GM23338 (cell line): Measurements from ENCODE around the gene ASMT. TPM values are rescaled to one million over a fixed set of nuclear protein-coding genes. Genes with fewer than 3 reads are reported as not detected.
"Not testable (repeated sequence)": the region's sequence is repeated elsewhere in the genome, so short reads cannot be mapped to it uniquely, and the experiment has no call there.

ENCODE experiments used
- ATAC-seq: fragments of 200-7000 bp; cut with Tn5 transposase; 3 replicates; pipeline ENCODE4 v1.9.1; 2020
- DNase-seq: peaks from one replicate; pipeline ENCODE4 v3.0.0-alpha.2; 2015; ENCODE audit warnings: low spot score
- H2AFZ ChIP-seq: fragments of 200-600 bp; sonication (generic); 2 replicates; pipeline ENCODE4 v1.8.0; 2016; ENCODE audit warnings: antibody characterized with exemption, mild to moderate bottlenecking, moderate library complexity
- H3F3A ChIP-seq: fragments of 200-600 bp; sonication (generic); replicated peaks from 2 replicates; pipeline ENCODE4 v1.8.0; 2017; ENCODE audit warnings: antibody characterized with exemption, mixed run types, low read depth
- H3K27ac ChIP-seq: fragments of 200-600 bp; sonication (generic); 2 replicates; pipeline ENCODE4 v1.6.1; 2016; ENCODE audit warnings: low read depth
- H3K27me3 ChIP-seq: fragments of 200-600 bp; sonication (generic); 2 replicates; pipeline ENCODE4 v1.8.0; 2016; ENCODE audit warnings: mild to moderate bottlenecking, mixed run types, moderate library complexity; ENCODE audit not compliant: insufficient read depth
- H3K36me3 ChIP-seq: fragments of 200-600 bp; sonication (generic); 2 replicates; pipeline ENCODE4 v1.8.0; 2016; ENCODE audit warnings: mild to moderate bottlenecking; ENCODE audit not compliant: insufficient read depth
- H3K4me1 ChIP-seq: fragments of 200-600 bp; sonication (generic); 2 replicates; pipeline ENCODE4 v1.8.0; 2016; ENCODE audit warnings: mild to moderate bottlenecking, moderate library complexity; ENCODE audit not compliant: insufficient read depth
- H3K4me2 ChIP-seq: fragments of 200-600 bp; sonication (generic); 2 replicates; pipeline ENCODE4 v1.7.1; 2017; ENCODE audit warnings: mixed run types
- H3K4me3 ChIP-seq: fragments of 200-600 bp; sonication (generic); 2 replicates; pipeline ENCODE4 v1.6.1; 2016; ENCODE audit warnings: mixed run types
- H3K79me2 ChIP-seq: fragments of 200-600 bp; sonication (generic); replicated peaks from 2 replicates; pipeline ENCODE4 v1.8.0; 2017; ENCODE audit warnings: mild to moderate bottlenecking; ENCODE audit not compliant: insufficient read depth
- H3K9me2 ChIP-seq: fragments of 200-600 bp; sonication (generic); 2 replicates; pipeline ENCODE4 v1.8.0; 2017; ENCODE audit not compliant: insufficient read depth
- H4K20me1 ChIP-seq: fragments of 200-600 bp; sonication (generic); replicated peaks from 2 replicates; pipeline ENCODE4 v1.8.0; 2017; ENCODE audit warnings: mild to moderate bottlenecking; ENCODE audit not compliant: insufficient read depth
- H3K27ac Mint-ChIP-seq: 2 replicates; pipeline ENCODE4 v1.8.0; 2020; ENCODE audit warnings: inconsistent platforms, mild to moderate bottlenecking, moderate library complexity, mixed read lengths
- H3K27me3 Mint-ChIP-seq: 3 replicates; pipeline ENCODE4 v1.8.0; 2022; ENCODE audit warnings: low read depth, mild to moderate bottlenecking, moderate library complexity, mixed read lengths, inconsistent platforms; ENCODE audit not compliant: insufficient read depth, poor library complexity
- H3K36me3 Mint-ChIP-seq: 3 replicates; pipeline ENCODE4 v1.8.0; 2021; ENCODE audit warnings: low read depth, mild to moderate bottlenecking, inconsistent platforms, moderate library complexity, mixed read lengths
- H3K4me1 Mint-ChIP-seq: 3 replicates; pipeline ENCODE4 v1.8.0; 2020; ENCODE audit warnings: mild to moderate bottlenecking, inconsistent platforms, mixed read lengths
- H3K4me3 Mint-ChIP-seq: 3 replicates; pipeline ENCODE4 v1.8.0; 2021; ENCODE audit warnings: moderate library complexity, mild to moderate bottlenecking, inconsistent platforms, mixed read lengths
- H3K9me3 Mint-ChIP-seq: 3 replicates; pipeline ENCODE4 v1.8.0; 2020; ENCODE audit warnings: moderate library complexity, mild to moderate bottlenecking, inconsistent platforms, mixed read lengths
- JUNB ChIP-seq: IDR thresholded peaks from one replicate; pipeline ENCODE4 v1.6.1; 2016; ENCODE audit warnings: antibody characterized with exemption; ENCODE audit not compliant: unreplicated experiment
- NANOG ChIP-seq: IDR thresholded peaks from 2 replicates; pipeline ENCODE4 v1.6.1; 2016; ENCODE audit warnings: antibody characterized with exemption, borderline replicate concordance
- ZNF114 ChIP-seq: fragments of 250-450 bp; sonication (Bioruptor Pico); IDR thresholded peaks from 2 replicates; pipeline ENCODE4 v1.5.0; 2020; ENCODE audit warnings: mild to moderate bottlenecking, moderate library complexity
- ZNF331 ChIP-seq: fragments of 250-450 bp; sonication (Bioruptor Pico); IDR thresholded peaks from 2 replicates; pipeline ENCODE4 v1.5.0; 2020; ENCODE audit warnings: low read depth, mild to moderate bottlenecking, moderate library complexity
- long read RNA-seq: library from polyadenylated mRNA; unstranded; transcript quantifications from one replicate; pipeline ENCODE4 v2.0.0, GENCODE V29; 2020; ENCODE audit not compliant: unreplicated experiment
- polyA plus RNA-seq: library from polyadenylated mRNA; unstranded; fragments of >200 nt; fragmentation: Nextera tagmentation; extraction: Ambion mirVana; gene quantifications from 2 replicates; pipeline ENCODE4 v1.2.1, GENCODE V29; 2016
- total RNA-seq: library from RNA; depleted of rRNA; stranded (reverse); fragments of >200 nt; shearing (Covaris generic); gene quantifications from 2 replicates; pipeline ENCODE4 v1.2.3, GENCODE V29; 2014; rRNA removed
- TF ChIP-seq, protein P1 (sequence below): IDR thresholded peaks from one replicate; pipeline ENCODE4 v1.6.1; 2018; ENCODE audit warnings: antibody characterized with exemption; ENCODE audit not compliant: unreplicated experiment
- TF ChIP-seq, protein P2 (sequence below), 2 experiments: fragments of 200-600 bp in 1 of 2; sonication (generic) in 1 of 2; conservative IDR thresholded peaks; 2 replicates each; pipeline versions ENCODE4 v1.5.1 to v1.6.1; 2016 to 2017; ENCODE audit warnings: antibody characterized with exemption in 2 of 2, low read depth in 2 of 2, mild to moderate bottlenecking in 2 of 2, moderate library complexity in 1 of 2

The ASMT gene, protein sequence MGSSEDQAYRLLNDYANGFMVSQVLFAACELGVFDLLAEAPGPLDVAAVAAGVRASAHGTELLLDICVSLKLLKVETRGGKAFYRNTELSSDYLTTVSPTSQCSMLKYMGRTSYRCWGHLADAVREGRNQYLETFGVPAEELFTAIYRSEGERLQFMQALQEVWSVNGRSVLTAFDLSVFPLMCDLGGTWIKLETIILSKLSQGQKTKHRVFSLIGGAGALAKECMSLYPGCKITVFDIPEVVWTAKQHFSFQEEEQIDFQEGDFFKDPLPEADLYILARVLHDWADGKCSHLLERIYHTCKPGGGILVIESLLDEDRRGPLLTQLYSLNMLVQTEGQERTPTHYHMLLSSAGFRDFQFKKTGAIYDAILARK
- 2.4 TPM in 1 of 2 replicates, not detected in the other for total RNA-seq
- 0.53 and 1.0 TPM in 2 replicates for polyA plus RNA-seq
- long read RNA-seq = 0 reads

DNA sequence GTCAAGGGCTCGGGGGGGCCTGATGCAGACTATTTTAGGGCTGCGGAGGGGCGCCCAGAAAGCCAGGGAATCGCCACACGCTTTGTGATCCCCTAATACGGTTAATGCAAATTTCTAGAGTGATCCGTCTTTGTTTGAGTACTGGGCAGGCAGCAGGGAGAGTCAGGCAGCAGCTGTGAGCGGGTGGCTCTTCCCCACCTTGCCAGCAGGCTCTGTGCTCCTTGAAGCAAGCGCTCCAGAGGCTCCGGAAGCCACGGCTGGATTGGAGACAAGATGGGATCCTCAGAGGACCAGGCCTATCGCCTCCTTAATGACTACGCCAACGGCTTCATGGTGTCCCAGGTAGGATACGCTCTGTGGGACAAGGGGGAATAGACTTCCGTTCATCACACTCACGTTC, at the start of gene ASMT:
ASMT (plus strand) TSS at position 133 of the 400 bp plus-strand sequence; CDS start at position 274, 141 bp downstream.
- Mint-ChIP-seq H3K27me3 (peaks cover 7% of the 10 kb centered on the region), H3K36me3 (peaks cover 3% of the 10 kb centered on the region; the same call in 2 of the 3 replicates), H3K9me3 (peaks cover 41% of the 10 kb centered on the region), H3K4me1 (0 out of 3 replicates have a peak, but pooled peaks cover 5% of the 10 kb centered on the region), H3K4me3 (no peak within 1 kb of the TSS), H3K27ac (no peak within 1 kb of the TSS)
- Histone ChIP-seq H2AFZ (peak within 1 kb of the TSS; percentile 94; the same call in 1 of the 2 replicates), H3K4me2 (no peak within 1 kb of the TSS), H3K4me1 (no peaks in the 10 kb centered on the region; the same call in 1 of the 2 replicates), H3K79me2 (no peaks in the 10 kb centered on the region), H3F3A (no peaks in the 10 kb centered on the region), H3K36me3 (no peaks in the 10 kb centered on the region), H3K4me3 (no peak within 1 kb of the TSS), H3K9me2 (no peaks in the 10 kb centered on the region), H4K20me1 (no peaks in the 10 kb centered on the region), H3K27me3 (no peaks in the 10 kb centered on the region), H3K27ac (no peak within 1 kb of the TSS)
- DNase-seq = peak; percentile 52
- peak; percentile 86 for ATAC-seq
- TF ChIP-seq ZNF331 (no peak), ZNF114 (CRISPR knock-in tag) (no peak), JUNB (no peak), NANOG (no peak)
- TF ChIP-seq, protein P1, sequence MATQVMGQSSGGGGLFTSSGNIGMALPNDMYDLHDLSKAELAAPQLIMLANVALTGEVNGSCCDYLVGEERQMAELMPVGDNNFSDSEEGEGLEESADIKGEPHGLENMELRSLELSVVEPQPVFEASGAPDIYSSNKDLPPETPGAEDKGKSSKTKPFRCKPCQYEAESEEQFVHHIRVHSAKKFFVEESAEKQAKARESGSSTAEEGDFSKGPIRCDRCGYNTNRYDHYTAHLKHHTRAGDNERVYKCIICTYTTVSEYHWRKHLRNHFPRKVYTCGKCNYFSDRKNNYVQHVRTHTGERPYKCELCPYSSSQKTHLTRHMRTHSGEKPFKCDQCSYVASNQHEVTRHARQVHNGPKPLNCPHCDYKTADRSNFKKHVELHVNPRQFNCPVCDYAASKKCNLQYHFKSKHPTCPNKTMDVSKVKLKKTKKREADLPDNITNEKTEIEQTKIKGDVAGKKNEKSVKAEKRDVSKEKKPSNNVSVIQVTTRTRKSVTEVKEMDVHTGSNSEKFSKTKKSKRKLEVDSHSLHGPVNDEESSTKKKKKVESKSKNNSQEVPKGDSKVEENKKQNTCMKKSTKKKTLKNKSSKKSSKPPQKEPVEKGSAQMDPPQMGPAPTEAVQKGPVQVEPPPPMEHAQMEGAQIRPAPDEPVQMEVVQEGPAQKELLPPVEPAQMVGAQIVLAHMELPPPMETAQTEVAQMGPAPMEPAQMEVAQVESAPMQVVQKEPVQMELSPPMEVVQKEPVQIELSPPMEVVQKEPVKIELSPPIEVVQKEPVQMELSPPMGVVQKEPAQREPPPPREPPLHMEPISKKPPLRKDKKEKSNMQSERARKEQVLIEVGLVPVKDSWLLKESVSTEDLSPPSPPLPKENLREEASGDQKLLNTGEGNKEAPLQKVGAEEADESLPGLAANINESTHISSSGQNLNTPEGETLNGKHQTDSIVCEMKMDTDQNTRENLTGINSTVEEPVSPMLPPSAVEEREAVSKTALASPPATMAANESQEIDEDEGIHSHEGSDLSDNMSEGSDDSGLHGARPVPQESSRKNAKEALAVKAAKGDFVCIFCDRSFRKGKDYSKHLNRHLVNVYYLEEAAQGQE = no peak
- TF ChIP-seq, protein P2, sequence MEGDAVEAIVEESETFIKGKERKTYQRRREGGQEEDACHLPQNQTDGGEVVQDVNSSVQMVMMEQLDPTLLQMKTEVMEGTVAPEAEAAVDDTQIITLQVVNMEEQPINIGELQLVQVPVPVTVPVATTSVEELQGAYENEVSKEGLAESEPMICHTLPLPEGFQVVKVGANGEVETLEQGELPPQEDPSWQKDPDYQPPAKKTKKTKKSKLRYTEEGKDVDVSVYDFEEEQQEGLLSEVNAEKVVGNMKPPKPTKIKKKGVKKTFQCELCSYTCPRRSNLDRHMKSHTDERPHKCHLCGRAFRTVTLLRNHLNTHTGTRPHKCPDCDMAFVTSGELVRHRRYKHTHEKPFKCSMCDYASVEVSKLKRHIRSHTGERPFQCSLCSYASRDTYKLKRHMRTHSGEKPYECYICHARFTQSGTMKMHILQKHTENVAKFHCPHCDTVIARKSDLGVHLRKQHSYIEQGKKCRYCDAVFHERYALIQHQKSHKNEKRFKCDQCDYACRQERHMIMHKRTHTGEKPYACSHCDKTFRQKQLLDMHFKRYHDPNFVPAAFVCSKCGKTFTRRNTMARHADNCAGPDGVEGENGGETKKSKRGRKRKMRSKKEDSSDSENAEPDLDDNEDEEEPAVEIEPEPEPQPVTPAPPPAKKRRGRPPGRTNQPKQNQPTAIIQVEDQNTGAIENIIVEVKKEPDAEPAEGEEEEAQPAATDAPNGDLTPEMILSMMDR (conservative IDR thresholded peaks at IDR 0.05; ENCODE audit: low read depth in 2 of 2) = no peak

DNA sequence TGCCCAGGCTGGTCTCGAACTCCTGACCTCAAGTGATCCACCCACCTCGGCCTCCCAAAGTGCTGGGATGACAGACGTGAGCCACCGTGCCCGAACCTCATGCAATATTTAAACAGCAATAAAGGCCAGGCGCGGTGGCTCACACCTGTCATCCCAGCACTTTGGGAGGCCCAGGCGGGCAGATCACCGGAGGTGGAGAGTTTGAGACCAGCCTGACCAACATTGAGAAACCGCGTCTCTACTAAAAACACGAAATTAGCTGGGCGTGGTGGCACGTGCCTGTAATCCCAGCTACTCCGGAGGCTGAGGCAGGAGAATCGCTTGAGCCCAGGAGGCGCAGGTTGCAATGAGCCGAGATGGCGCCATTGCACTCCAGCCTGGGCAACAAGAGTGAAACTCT, 40.7 kb upstream of the ASMT start:
- not testable (repeated sequence) for H3K27me3 Mint-ChIP-seq, DNase-seq, H3K4me1 ChIP-seq, H3K4me2 ChIP-seq, H3K4me1 Mint-ChIP-seq, H3K4me3 ChIP-seq, ATAC-seq, H3K27ac ChIP-seq, H3K4me3 Mint-ChIP-seq, H3F3A ChIP-seq, H3K27me3 ChIP-seq, H3K36me3 ChIP-seq, H3K27ac Mint-ChIP-seq, H2AFZ ChIP-seq, H3K79me2 ChIP-seq, H3K36me3 Mint-ChIP-seq, H4K20me1 ChIP-seq
- H3K9me3 Mint-ChIP-seq = peaks cover 47% of the 10 kb centered on the region
- H3K9me2 ChIP-seq = 0 out of 2 replicates have a peak, but pooled peaks cover 13% of the 10 kb centered on the region
